Mesothelial cell of epicardium (in vitro differentiated cells): Measurements from ENCODE around the gene TRPM7. TPM values are rescaled to one million over a fixed set of nuclear protein-coding genes. Genes with fewer than 3 reads are reported as not detected.
"Not testable (repeated sequence)": the region's sequence is repeated elsewhere in the genome, so short reads cannot be mapped to it uniquely, and the experiment has no call there.

ENCODE experiments used
- DNase-seq, 2 experiments: peaks; one replicate each; pipeline ENCODE4 v3.0.0; 2021; ENCODE audit warnings: low spot score in 2 of 2; ENCODE audit not compliant: unreplicated experiment in 2 of 2
- H3K27ac Mint-ChIP-seq: 2 replicates; pipeline ENCODE4 v1.8.0; 2021; ENCODE audit warnings: mixed read lengths
- H3K27me3 Mint-ChIP-seq: 2 replicates; pipeline ENCODE4 v1.8.0; 2021; ENCODE audit warnings: low read depth, mixed read lengths
- H3K36me3 Mint-ChIP-seq: 2 replicates; pipeline ENCODE4 v1.8.0; 2021; ENCODE audit warnings: mixed read lengths
- H3K4me1 Mint-ChIP-seq: 2 replicates; pipeline ENCODE4 v1.8.0; 2021; ENCODE audit warnings: mixed read lengths
- H3K4me3 Mint-ChIP-seq: 2 replicates; pipeline ENCODE4 v1.8.0; 2021; ENCODE audit warnings: mild to moderate bottlenecking, moderate library complexity, mixed read lengths
- H3K9me3 Mint-ChIP-seq: 2 replicates; pipeline ENCODE4 v1.8.0; 2021; ENCODE audit warnings: mixed read lengths
- total RNA-seq: library from RNA; stranded (reverse); gene quantifications from 3 replicates; pipeline ENCODE4 v1.2.1, GENCODE V29; 2021
- TF ChIP-seq, protein P1 (sequence below): fragments of 200-600 bp; sonication (generic); IDR thresholded peaks from one replicate; pipeline ENCODE4 v1.5.0; 2021; ENCODE audit warnings: antibody characterized with exemption; ENCODE audit not compliant: unreplicated experiment

The TRPM7 gene
- total RNA-seq, 1 donor from 2014 or later = 50.4 TPM

- H3K4me1 Mint-ChIP-seq = no peaks in the 10 kb centered on the region
- H3K27me3 Mint-ChIP-seq = no peaks in the 10 kb centered on the region
- H3K27ac Mint-ChIP-seq = peak overlapping the region; percentile 41
- TF ChIP-seq, protein P1, sequence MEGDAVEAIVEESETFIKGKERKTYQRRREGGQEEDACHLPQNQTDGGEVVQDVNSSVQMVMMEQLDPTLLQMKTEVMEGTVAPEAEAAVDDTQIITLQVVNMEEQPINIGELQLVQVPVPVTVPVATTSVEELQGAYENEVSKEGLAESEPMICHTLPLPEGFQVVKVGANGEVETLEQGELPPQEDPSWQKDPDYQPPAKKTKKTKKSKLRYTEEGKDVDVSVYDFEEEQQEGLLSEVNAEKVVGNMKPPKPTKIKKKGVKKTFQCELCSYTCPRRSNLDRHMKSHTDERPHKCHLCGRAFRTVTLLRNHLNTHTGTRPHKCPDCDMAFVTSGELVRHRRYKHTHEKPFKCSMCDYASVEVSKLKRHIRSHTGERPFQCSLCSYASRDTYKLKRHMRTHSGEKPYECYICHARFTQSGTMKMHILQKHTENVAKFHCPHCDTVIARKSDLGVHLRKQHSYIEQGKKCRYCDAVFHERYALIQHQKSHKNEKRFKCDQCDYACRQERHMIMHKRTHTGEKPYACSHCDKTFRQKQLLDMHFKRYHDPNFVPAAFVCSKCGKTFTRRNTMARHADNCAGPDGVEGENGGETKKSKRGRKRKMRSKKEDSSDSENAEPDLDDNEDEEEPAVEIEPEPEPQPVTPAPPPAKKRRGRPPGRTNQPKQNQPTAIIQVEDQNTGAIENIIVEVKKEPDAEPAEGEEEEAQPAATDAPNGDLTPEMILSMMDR = no peak
- no peak overlapping the region for H3K4me3 Mint-ChIP-seq
- no peaks in the 10 kb centered on the region for H3K9me3 Mint-ChIP-seq
- peaks cover 27% of the 10 kb centered on the region for H3K36me3 Mint-ChIP-seq
- DNase-seq = no peak
These were observed 52.9 kb downstream of the TRPM7 start for GRCh38 chr15:50633653-50634052.

- Mint-ChIP-seq H3K27me3 (no peaks in the 10 kb centered on the region), H3K9me3 (no peaks in the 10 kb centered on the region), H3K4me1 (peaks cover 12% of the 10 kb centered on the region), H3K4me3 (no peak overlapping the region), H3K27ac (no peak overlapping the region), H3K36me3 (peaks cover 22% of the 10 kb centered on the region)
- DNase-seq = no peak
- TF ChIP-seq, protein P1 = no peak
These were observed 58.2 kb downstream of the TRPM7 start for GRCh38 chr15:50628421-50628820.

DNA sequence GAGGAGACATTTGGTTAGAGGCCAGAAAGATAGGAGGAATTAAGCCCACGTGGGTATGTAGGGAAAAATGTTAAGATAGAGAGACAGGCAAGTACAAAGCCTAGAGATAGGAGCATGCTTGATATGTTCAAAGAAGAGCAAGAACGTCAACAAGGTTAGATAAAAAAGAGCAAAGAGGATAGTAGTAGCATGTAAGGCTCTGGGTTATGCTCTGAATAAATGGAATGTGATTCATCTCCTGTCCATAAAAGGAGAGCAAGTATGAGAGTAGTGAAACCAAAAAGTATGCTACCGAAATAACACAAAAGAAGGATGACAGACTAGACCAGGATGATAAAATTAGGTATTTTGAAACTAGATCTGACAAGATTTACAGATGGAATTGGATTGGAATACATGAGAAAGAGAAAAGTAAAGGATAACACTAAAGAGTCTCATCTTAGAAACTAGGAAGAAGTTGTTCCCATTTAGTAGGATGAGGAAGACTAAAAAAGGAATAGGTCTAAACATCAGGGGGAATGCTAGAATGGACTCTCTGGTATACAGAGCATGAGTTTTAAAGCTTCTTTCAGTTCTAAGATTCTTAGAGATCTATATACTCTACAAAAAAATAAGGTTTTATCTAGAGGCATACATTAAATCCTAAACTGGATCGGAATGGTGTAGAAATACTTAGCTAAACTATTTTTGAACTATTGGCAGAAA lies 59.1 kb downstream of the TRPM7 start:
- H3K27ac Mint-ChIP-seq = peak overlapping the region; percentile 26
- peaks cover 12% of the 10 kb centered on the region for H3K4me1 Mint-ChIP-seq
- H3K36me3 Mint-ChIP-seq = peaks cover 21% of the 10 kb centered on the region
- no peaks in the 10 kb centered on the region for H3K9me3 Mint-ChIP-seq
- H3K27me3 Mint-ChIP-seq = no peaks in the 10 kb centered on the region
- H3K4me3 Mint-ChIP-seq = no peak overlapping the region
- DNase-seq = no peak
- TF ChIP-seq, protein P1 = no peak

DNA sequence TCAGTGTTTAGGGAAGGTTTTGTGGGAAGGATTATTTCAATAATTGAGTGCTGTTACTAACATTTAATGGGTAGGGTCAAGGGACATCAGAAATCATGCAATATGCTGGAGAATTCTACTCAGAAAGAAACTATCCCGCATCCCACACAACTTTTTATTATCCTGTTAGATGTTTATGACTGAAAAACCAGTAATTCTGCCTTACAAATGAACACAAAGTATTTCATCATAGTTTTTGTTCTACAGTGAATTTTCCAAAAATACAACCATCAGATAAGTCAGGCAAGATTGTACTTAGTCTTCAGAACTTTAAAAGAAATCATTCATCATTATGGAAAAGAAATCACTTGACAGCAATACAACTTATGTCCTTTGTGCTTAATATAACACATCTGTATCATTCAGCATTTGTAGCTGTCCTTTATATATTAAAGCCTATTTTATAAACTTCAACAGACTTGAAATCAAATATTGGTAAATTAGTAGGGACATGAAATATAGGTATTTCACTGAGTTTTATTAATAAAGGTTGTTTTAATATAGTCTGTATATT lies 61.9 kb downstream of the TRPM7 start:
- no peaks in the 10 kb centered on the region for H3K9me3 Mint-ChIP-seq
- DNase-seq = no peak
- H3K27ac Mint-ChIP-seq = peak overlapping the region; percentile 27
- TF ChIP-seq, protein P1 = no peak
- no peak overlapping the region for H3K4me3 Mint-ChIP-seq
- H3K4me1 Mint-ChIP-seq = peaks cover 12% of the 10 kb centered on the region
- peaks cover 24% of the 10 kb centered on the region for H3K36me3 Mint-ChIP-seq
- no peaks in the 10 kb centered on the region for H3K27me3 Mint-ChIP-seq

- H3K36me3 Mint-ChIP-seq = peaks cover 27% of the 10 kb centered on the region
These were observed 64.1 kb downstream of the TRPM7 start for GRCh38 chr15:50622361-50622943.

GRCh38 chr15:50616960-50617359 lies 69.6 kb downstream of the TRPM7 start:
- not testable (repeated sequence) for H3K9me3 Mint-ChIP-seq, H3K27ac Mint-ChIP-seq, H3K27me3 Mint-ChIP-seq, DNase-seq, H3K4me1 Mint-ChIP-seq, H3K4me3 Mint-ChIP-seq
- H3K36me3 Mint-ChIP-seq = peaks cover 22% of the 10 kb centered on the region

More at GRCh38 chr15:50622361-50622943, 64.1 kb downstream of the TRPM7 start:
- H3K4me1 Mint-ChIP-seq, DNase-seq, H3K4me3 Mint-ChIP-seq, H3K27me3 Mint-ChIP-seq, H3K9me3 Mint-ChIP-seq, H3K27ac Mint-ChIP-seq: not testable (repeated sequence)
- TF ChIP-seq, protein P1 = peak; percentile 69

DNA sequence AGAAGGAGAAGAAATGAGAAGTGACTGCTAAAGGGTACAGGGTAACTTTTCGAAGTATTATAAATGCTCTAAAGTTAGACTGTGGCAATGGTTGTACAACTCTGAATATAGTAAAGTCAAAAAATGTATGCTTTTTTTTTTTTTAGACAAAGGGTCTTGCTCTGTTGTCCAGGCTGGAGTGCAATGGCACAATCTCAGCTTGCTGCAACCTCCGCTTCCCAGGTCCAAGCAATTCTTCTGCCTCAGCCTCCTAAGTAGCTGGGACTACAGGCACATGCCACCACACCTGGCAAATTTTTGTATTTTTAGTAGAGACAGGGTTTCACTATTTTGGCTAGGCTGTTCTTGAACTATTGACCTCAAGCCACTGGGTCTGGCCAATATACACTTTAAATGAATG lies 70.0 kb downstream of the TRPM7 start:
- not testable (repeated sequence) for H3K27me3 Mint-ChIP-seq, DNase-seq, H3K27ac Mint-ChIP-seq, H3K4me1 Mint-ChIP-seq, H3K4me3 Mint-ChIP-seq, H3K9me3 Mint-ChIP-seq
- peaks cover 22% of the 10 kb centered on the region for H3K36me3 Mint-ChIP-seq
